ENCODE data around the gene FIZ1. TPM values are rescaled to one million over a fixed set of nuclear protein-coding genes. Genes with fewer than 3 reads are reported as not detected.

Gene FIZ1
- total RNA-seq, 1 experiment from 2014 or later, result 5.0 TPM

DNA sequence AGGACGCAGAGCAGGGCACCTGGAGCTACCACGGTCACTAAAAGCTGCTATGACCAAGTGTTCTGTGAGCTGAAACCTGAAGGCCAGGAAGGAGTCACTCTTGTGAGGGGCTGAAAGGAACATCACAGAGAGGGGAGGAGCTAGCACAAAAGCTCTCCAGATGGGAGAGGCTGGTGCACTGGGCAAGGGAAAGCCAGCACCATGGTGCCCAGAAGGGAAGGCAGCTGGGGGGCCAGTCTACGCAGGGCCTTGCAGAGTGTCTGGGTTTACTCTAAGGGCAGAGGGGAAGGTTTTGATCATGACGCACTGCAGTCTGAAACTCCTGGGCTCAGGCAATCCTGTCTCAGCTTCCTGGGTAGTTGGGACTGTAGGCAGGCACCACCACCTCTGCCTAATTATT, 37.4 kb upstream of the FIZ1 start:
- no peak for DNase-seq (ENCODE audit: extremely low read depth, low read depth)

DNA sequence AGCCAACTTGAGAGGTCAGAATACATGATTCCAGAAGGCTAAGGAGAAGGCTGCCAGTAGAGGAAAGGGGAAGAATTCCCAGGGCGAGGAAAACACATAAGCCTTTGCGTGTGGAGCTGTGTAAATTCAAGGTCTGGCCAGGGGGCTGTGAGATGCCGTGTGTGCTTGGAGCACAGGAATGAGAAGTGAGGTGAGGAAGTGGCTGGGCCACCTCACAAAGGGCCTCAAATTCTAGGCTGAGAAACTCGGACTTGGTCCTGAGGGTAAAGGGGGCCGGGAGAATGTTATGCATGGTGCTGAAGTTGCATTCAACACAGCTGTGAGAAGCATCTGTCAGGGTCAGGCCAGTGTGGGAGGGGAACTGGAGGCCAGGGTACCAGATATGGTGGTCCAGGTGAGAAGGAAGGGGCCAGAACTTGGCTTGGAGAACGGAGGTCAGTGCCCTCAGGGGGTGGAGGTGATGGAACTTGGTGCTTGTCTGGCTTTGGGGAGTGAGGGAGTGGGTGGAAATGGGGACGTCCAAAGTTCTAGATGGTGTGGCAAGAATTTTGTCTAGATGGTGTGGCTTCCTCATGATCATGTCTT, 36.6 kb upstream of the FIZ1 start:
- DNase-seq (ENCODE audit: extremely low read depth, low read depth), result no peak

DNA sequence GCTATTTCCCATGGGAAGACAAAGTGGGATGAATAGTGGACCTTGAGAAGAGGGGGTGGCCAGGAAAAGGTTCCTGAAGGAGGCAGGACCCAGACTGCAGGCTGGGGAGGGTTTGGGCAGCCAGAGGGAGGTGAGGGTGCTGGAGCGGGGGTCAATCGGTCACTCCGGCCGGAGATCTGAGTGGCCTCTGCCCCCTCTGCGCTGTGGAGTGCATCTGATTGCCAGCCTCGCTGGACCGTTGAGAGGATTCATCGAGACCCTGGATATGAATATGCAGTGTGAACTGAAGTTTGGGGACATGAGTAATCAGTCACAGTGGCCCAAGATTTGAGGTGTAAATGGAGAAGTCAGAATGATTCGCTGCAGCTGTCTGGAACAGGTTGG, 36.0 kb upstream of the FIZ1 start:
- no peak for DNase-seq (ENCODE audit: extremely low read depth, low read depth)

DNA sequence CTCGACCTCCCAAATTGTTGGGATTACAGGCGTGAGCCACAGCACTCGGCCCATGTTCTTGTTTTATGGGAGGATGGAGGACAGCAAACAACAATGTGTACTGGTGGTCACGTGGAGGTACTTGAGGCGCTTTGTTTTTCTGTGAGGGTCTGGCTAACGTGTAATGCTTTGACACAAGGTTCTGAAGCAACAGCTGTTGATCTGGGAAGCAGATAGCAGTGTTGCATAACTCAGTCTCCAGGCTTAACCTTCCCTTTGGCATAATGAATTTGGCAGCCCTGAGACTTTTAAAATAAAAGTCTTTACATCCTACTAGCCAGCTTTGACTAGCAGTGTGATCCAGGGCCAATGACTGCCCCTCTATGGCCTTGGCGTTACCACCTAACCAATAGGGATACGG, 34.5 kb upstream of the FIZ1 start:
- DNase-seq (ENCODE audit: extremely low read depth, low read depth), result no peak

DNA sequence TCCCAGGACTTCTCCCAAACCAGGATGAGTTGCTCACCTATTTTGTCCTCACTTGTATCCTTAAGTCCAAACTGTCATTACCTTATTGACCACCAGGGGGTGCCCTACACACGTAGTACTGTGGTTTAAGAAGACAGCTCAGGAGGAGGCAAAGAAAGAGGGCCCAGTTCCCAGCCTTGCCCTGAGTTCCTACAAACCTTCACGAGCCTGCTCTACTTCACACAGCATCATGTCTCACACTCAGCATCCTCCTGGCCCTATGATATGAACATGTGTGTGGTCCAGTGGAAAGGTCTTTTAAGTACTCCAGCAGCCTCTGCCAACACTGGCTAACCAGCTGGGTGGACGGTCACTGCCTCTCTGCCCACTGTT, 33.1 kb upstream of the FIZ1 start:
- DNase-seq (ENCODE audit: extremely low read depth, low read depth), result peak; percentile 85

DNA sequence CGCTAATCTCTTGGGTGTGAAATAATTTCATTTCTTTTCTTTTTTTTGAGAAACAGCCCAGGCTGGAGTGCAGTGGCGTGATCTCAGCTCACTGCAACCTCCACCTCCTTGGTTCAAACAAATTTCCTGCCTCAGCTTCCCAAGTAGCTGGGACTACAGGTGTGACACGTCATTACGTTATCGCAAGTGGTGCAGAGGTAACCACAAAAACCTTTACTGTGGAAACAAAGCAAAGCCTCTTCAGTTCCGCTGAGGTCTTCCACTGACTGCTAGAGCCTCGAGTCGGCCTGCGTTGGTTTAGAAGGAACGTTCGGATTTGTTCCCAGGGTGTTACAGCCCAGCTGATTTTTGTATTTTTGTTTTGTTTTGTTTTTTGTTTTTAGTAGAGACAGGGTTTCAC, 27.0 kb upstream of the FIZ1 start:
- DNase-seq (ENCODE audit: extremely low read depth, low read depth), result no peak

DNA sequence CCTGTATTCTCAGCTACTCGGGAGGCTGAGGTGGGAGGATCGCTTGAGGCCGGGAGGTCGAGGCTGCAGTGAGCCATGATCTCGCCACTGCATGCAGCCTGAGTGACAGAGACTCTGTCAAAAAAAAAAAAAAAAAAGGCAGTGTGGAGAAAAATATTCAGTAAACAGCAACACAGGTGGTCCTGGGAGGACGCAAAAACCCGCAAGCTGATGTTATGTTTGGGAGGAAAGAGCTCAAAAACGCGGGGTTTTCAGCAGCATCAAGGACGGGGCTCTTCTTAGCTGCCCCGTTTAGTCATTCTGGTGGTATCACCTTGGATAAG, 25.6 kb upstream of the FIZ1 start:
- DNase-seq (ENCODE audit: extremely low read depth, low read depth), result no peak

DNA sequence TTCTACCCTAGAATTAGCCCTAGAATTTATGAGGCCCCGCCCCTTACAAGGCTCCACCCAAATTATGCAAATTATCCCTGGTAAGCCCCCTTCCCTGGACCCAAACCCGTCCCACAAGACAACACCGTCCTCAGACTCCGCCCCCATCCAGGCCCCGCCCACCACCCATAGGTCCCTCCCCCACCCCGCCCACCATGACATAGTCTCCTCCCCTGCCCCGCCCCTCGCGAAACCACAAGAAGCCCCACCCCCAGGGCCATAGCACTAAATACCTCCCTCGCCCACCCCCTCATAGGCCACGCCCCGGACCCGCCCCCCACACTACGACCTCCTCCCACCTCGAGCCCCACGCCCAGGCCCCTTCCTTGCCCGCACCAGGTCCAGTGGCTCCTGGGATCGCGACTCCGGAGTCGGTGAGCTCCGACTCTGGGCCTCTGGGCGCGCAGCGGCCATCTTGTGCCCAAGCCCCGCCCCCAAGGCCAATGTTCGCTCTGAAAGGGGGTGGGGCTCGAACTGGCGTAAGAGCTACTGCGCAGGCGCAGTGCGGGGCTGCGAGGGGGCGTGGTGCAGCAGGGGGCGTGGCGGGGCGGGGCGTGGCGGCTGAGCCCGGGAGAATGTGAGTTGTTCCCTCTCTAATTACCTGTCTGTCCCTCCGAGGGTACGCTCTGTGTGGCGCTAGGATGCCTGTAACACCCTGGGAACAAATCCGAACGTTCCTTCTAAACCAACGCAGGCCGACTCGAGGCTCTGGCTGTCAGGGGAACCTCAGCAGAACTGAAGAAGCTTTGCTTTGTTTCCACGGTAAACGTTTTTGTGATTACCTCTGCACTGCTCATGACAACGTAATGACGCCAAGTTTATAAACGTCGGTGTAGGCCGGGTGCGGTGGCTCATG, 25.0 kb upstream of the FIZ1 start, which contains the start of gene ZNF784:
TSS of gene ZNF784 (minus strand) at position 458 of the 895 bp plus-strand sequence. CDS start at position 453, 5 bp downstream.
- peak; percentile 82 for DNase-seq (ENCODE audit: extremely low read depth, low read depth)

DNA sequence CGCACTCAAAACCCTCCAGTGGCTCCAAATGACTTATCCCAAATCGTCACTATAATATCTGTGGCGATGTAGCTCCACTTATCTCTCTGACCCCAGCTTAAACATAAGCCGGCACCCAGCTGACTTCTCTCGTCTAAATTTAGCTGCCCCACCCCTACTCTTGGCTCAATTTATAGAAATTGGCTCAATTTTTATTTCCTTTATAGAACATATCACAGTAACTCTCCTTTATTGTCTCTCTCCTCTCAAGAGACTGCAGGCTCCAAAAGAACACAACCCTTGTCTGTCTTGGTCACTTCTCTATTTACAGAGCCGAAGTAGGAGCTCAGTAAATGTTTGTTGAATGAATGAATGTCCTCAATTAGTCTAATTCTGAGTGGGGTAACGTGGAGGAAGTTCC, 24.2 kb upstream of the FIZ1 start:
- DNase-seq (ENCODE audit: extremely low read depth, low read depth), result no peak

DNA sequence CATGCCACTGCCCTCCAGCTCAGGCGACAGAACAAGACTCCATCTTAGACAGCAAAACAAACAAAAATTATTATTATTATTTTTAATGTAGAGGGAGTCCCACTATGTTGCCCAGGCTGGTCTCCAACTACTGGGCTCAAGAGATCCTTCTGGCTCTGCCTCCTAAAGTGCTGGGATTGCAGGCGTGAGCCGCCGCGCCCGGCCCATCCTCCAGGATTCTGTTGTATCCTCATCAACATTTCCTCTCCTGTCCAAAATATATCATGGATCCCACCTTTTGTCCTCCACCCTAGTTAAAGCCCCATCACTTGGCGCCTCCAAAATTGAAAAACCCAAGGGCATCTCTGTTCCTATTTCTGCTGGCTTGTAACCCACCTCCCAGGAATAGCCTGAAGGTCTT, 23.8 kb upstream of the FIZ1 start:
- DNase-seq (ENCODE audit: extremely low read depth, low read depth), result no peak

DNA sequence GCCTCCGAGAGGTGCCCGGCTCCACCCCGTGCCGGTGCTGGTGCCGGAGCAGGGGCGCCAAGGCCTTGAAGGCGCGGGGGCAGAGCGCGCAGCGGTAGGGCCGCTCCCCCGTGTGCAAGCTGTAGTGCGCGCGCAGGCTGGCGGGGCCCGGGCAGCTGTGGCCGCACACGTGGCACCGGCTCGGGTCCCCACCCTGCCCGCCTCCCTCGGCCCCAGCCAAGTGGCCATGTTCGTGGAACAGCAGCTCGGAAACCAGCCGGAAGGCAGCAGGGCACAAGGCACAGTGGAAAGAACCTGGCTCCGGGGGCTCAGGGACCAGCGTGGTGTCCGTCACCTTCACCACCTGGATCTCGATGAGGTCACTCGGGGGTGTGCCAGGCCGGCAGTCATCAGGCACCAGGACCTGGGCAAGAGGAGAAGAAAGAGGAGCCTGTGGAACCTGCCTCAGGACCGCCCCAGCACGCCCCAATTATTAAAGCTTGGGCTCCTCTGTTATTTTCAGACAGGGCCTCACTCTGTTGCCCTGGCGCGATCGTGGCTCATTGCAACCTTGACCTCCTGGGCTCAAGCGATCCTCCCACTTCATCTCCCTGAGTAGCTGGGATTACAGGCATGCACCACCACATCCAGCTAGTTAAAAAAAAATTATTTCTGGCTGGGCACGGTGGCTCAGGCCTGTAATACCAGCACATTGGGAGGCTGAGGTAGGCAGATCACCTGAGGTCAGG, 23.1 kb upstream of the FIZ1 start:
- DNase-seq (ENCODE audit: extremely low read depth, low read depth), result no peak

DNA sequence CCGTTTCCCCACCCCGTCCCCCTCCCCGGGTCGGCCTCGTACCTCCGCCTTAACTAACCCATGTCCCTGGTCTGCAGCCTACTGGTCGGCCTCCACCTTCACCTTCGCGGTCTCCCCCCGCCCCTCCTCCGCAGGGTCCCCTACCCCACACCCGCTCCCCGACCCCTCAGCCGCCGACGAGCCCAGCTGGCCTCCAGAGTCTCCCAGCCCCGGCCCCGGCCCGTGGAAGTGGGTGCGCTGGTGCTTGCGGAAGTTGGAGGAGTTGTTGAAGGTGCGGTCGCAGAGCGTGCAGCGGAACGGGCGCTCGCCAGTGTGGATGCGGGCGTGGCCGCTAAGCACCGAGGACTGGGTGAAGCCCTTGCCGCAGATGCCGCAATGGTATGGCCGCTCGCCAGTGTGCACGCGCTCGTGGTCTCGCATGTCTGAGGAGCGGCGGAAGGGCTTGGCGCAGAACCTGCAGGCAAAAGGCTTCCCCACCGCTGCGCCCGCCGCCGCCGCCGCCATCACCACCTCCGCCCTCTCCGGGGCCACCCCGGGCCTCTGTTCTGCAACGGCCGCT, 22.4 kb upstream of the FIZ1 start:
- DNase-seq (ENCODE audit: extremely low read depth, low read depth), result no peak

DNA sequence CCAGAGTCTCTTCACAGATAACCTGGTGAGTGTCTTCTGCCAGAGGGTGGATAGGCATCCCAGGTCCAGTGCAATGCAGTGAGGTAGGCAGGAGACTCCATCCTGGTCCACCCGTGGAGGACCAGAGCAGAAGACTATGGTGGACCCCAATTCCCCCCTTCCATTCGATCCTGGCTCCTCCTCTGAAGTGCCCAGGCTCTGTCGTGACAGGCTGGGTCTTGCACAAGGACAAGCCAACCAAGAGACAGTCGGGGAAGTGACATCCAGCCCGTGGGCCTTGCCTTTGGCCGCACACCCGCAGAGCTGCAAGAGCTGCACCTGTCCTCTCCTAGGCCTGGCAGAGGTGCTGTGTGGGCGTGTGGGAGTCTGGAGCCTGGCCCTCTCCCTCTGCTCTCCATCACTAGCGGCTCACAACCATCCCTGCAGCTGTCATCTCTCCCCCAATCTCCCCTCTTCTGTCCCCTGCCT, 21.9 kb upstream of the FIZ1 start:
- DNase-seq (ENCODE audit: extremely low read depth, low read depth), result no peak

DNA sequence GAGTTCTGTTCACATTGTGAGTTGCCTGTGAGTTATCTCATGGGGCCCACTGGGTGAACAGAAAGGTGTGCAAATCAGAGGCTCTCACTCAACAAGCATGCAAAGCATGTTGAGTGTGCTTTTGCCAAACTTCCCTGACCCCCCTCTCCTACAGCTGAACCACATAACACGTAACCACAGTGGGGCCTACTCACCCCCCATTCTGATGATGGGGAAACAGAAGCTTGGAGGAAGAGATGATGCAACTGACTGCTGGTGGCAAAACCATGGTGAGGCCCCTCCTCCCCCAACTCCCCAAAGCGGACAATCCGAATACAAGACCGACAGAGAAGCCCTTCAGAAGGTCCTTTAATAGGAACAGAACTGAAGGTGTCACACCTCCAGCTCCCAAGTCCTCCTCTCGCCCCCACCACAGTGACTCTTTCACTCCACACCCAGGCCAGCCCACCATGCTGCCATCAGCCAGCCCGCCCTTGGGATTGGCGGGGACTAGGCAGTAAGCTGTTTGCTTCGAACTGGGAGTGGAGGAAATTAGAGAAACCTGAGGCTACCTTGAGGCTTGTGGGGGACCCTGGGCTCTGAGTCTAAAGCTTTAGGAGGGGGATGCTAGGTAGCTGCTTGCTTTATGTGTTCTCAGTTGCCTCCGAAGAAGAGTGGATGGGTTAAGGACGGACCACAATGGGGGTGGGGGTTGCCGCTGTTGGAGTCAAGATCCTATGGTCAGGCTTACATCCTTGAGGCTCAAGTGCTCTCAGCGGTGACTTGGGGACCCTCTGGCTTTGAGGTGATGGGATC, 21.3 kb upstream of the FIZ1 start:
- no peak for DNase-seq (ENCODE audit: extremely low read depth, low read depth)

DNA sequence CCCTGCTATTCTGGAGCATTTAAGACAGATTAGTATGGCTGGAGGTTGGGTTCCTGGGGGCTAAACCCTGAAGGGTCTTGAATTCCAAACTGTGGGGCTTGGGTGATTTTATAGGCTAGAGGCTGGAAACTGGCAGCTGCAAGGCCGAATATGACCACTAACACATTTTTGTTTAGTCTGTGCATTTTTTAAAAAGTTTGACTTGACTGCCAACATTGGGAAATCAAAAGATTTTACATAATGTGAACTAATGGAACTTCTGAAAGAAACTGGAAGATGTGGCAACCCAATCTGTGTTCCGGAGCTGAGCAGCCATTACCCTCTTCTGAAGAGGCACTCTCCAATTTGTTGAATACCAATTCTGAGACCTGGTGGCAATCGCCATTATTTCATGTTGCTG, 20.0 kb upstream of the FIZ1 start:
- no peak for DNase-seq (ENCODE audit: extremely low read depth, low read depth)

DNA sequence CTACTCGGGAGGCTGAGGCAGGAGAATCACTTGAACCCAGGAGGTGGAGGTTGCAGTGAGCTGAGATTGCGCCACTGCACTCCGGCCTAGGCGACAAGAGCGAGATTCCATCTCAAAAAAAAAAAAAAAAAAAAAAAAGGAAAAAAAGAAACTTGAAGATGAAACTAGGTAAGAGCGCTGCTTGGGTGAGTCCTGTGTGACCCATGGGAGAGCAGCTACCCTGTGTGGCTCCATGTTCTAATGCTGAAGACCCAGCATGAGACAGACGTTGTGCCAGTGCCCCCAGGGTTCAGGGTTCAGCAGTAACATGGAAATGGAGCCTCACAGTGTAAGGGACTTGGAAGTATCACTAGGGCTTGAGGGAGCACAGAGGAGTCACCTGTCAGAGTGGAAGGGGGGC, 19.1 kb upstream of the FIZ1 start:
- DNase-seq (ENCODE audit: extremely low read depth, low read depth), result no peak

DNA sequence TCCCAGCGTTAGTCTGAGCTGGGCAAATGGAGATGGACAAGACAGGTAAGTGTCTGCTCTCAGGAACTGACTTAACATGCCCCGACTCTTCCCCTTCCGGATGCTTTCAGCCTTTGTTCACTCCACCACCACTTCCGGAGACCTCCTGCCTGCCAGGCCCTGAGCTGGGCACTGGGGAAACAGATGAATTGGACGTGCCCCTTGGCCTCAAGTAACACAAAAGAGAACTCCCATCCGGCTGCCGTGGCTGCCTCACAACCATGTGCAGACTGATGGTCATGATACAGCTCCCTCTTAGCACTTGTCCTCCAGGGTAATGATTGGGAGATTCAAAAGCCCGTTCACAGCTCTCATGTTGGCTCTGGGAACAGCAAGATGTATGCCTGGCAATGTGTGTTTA, 18.1 kb upstream of the FIZ1 start:
- DNase-seq (ENCODE audit: extremely low read depth, low read depth), result no peak

DNA sequence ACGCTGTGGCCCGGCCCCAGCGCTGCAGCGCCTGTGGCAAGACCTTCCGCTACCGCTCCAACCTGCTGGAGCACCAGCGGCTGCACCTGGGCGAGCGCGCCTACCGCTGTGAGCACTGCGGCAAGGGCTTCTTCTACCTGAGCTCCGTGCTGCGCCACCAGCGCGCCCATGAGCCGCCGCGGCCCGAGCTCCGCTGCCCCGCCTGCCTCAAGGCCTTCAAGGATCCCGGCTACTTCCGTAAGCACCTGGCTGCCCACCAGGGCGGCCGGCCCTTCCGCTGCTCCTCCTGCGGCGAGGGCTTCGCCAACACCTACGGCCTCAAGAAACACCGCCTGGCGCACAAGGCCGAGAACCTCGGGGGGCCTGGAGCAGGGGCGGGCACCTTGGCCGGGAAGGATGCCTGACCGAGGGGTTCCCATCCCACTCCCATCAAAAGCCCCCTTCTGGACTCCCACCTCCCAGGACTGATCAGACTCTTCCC, 17.1 kb upstream of the FIZ1 start:
- DNase-seq (ENCODE audit: extremely low read depth, low read depth), result no peak

DNA sequence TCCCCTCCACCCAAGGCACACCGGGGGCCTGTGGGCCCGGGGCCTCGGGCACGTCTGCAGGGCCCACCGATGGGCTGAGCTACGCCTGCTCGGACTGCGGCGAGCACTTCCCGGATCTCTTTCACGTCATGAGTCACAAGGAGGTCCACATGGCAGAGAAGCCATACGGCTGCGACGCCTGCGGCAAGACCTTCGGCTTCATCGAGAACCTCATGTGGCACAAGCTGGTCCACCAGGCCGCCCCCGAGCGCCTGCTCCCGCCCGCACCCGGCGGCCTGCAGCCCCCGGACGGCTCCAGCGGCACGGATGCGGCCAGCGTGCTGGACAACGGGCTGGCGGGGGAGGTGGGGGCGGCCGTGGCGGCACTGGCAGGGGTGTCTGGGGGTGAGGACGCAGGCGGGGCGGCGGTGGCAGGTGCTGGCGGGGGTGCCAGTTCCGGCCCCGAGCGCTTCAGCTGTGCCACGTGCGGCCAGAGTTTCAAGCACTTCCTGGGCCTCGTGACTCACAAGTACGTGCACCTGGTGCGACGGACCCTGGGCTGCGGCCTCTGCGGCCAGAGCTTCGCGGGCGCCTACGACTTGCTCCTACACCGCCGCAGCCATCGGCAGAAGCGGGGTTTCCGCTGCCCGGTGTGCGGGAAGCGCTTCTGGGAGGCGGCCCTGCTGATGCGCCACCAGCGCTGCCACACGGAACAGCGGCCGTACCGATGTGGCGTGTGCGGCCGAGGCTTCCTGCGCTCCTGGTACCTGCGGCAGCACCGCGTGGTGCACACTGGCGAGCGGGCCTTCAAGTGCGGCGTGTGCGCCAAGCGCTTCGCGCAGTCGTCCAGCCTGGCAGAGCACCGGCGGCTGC, 16.5 kb upstream of the FIZ1 start:
- DNase-seq (ENCODE audit: extremely low read depth, low read depth), result no peak

Measured in NCI-H460 (cell line).